ENCODE measurements around the gene CSTF1. TPM values are rescaled to one million over a fixed set of nuclear protein-coding genes. Genes with fewer than 3 reads are reported as not detected.

The CSTF1 gene
- total RNA-seq, 1 experiment from 2014 or later, result 44.5 TPM

DNA sequence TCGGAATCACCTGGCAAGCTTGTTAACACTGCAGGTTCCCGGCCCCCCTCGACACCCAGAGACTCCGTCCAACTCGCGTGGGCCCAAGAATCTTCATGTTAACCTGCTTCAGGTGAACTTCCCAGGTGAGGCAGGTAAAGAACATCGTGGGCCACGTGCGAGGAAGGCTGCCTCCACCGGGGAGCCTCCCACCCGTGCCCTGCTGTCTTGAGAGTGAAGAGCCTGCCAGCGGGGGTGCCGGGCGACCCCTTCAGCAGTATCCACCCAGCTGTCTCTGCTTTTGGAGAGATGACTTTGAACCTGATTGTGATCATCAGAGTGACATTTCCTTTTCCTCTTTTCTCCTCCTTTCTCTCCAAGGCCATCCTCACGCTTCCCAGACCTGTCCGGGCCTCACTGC lies 53.1 kb downstream of the CSTF1 start:
- no peak overlapping the region for H3K9ac ChIP-seq (ENCODE audit: low read length)
- H3K9me2 ChIP-seq (ENCODE audit: insufficient read depth), result no peaks in the 10 kb centered on the region
- ChIA-PET RAD21 (ENCODE audit: low non-redundant PET in 1 of 2, low total read pairs in 2 of 2, uncharacterized antibody in 2 of 2, unreplicated experiment in 2 of 2) (no interaction called here), CTCF (no interaction called here), POLR2A (no interaction called here)
- ATAC-seq, result no peak
- H3K4me3 ChIP-seq (replicated peaks in 1 of 2; ENCODE audit: low read depth in 1 of 2, low read length in 2 of 2), result no peak overlapping the region
- no peak overlapping the region for H3K27ac ChIP-seq (ENCODE audit: low read depth, low read length)
- no peaks in the 10 kb centered on the region for H4K20me1 ChIP-seq (ENCODE audit: insufficient read depth)
- no peaks in the 10 kb centered on the region for H3K4me1 ChIP-seq (ENCODE audit: control insufficient read depth in 1 of 2, insufficient read depth in 2 of 2, low read length in 2 of 2)
- no peak overlapping the region for H3K4me2 ChIP-seq (ENCODE audit: low read length)
- no peaks in the 10 kb centered on the region for H3K36me3 ChIP-seq (ENCODE audit: control insufficient read depth in 1 of 2, insufficient read depth in 2 of 2, low read length in 2 of 2)
- BruUV-seq (replicated peaks), result no TSS peak
- no peaks in the 10 kb centered on the region for H3K79me2 ChIP-seq (ENCODE audit: insufficient read depth, low read length)
- TF ChIP-seq, protein P1, sequence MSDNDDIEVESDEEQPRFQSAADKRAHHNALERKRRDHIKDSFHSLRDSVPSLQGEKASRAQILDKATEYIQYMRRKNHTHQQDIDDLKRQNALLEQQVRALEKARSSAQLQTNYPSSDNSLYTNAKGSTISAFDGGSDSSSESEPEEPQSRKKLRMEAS (IDR thresholded peaks at IDR 0.05), result no peak
- TF ChIP-seq ZNF274 (IDR thresholded peaks at IDR 0.05; ENCODE audit: low read depth, low read length) (no peak), ELF1 (IDR thresholded peaks at IDR 0.05; ENCODE audit: borderline replicate concordance, low read depth) (no peak), CEBPB (IDR thresholded peaks at IDR 0.05; ENCODE audit: low read depth) (no peak), YY1 (IDR thresholded peaks at IDR 0.05; ENCODE audit: extremely low read depth, insufficient replicate concordance, low read depth, low read length) (no peak), CTCF (IDR thresholded peaks at IDR 0.05 in 2 of 3, conservative IDR thresholded peaks at IDR 0.05 in 1 of 3; ENCODE audit: borderline replicate concordance in 1 of 3, insufficient read depth in 1 of 3, low read depth in 2 of 3, low read length in 2 of 3) (no peak), TCF7L2 (IDR thresholded peaks at IDR 0.05; ENCODE audit: borderline replicate concordance, extremely low read depth, insufficient read depth, insufficient read length) (no peak), EGR1 (IDR thresholded peaks at IDR 0.05; ENCODE audit: low read depth) (no peak), RAD21 (IDR thresholded peaks at IDR 0.05; ENCODE audit: low read depth) (no peak), CBX3 (IDR thresholded peaks at IDR 0.05; ENCODE audit: low read depth) (no peak), REST (IDR thresholded peaks at IDR 0.05; ENCODE audit: low read depth) (no peak), JUND (IDR thresholded peaks at IDR 0.05) (no peak), SP1 (IDR thresholded peaks at IDR 0.05; ENCODE audit: low read depth) (no peak)
- TF ChIP-seq, protein P2, sequence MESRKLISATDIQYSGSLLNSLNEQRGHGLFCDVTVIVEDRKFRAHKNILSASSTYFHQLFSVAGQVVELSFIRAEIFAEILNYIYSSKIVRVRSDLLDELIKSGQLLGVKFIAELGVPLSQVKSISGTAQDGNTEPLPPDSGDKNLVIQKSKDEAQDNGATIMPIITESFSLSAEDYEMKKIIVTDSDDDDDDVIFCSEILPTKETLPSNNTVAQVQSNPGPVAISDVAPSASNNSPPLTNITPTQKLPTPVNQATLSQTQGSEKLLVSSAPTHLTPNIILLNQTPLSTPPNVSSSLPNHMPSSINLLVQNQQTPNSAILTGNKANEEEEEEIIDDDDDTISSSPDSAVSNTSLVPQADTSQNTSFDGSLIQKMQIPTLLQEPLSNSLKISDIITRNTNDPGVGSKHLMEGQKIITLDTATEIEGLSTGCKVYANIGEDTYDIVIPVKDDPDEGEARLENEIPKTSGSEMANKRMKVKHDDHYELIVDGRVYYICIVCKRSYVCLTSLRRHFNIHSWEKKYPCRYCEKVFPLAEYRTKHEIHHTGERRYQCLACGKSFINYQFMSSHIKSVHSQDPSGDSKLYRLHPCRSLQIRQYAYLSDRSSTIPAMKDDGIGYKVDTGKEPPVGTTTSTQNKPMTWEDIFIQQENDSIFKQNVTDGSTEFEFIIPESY (IDR thresholded peaks at IDR 0.05; ENCODE audit: extremely low read depth, insufficient replicate concordance, low read length), result no peak
- intact Hi-C loops (cut with micrococcal nuclease), result no loop called here
- no peaks in the 10 kb centered on the region for H3K27me3 ChIP-seq (ENCODE audit: insufficient read depth, low read length)
- no peak for DNase-seq (ENCODE audit: low read depth, low spot score)
- H3K9me3 ChIP-seq (ENCODE audit: control insufficient read depth in 1 of 2, insufficient read depth in 1 of 2, low read depth in 1 of 2, low read length in 2 of 2), result no peaks in the 10 kb centered on the region
- no peak overlapping the region for H2AFZ ChIP-seq (ENCODE audit: low read depth, low read length, poor library complexity, severe bottlenecking)
